HG02588 (cell line): ENCODE measurements around the gene RAD51B.
"Not testable (repeated sequence)": the region's sequence is repeated elsewhere in the genome, so short reads cannot be mapped to it uniquely, and the experiment has no call there.

Experiments used
- ATAC-seq: cut with Tn5 transposase; IDR thresholded peaks from one replicate; pipeline ENCODE4 v1.9.1; 2021; ENCODE audit warnings: mild to moderate bottlenecking, moderate library complexity; ENCODE audit not compliant: unreplicated experiment

RAD51B gene

DNA sequence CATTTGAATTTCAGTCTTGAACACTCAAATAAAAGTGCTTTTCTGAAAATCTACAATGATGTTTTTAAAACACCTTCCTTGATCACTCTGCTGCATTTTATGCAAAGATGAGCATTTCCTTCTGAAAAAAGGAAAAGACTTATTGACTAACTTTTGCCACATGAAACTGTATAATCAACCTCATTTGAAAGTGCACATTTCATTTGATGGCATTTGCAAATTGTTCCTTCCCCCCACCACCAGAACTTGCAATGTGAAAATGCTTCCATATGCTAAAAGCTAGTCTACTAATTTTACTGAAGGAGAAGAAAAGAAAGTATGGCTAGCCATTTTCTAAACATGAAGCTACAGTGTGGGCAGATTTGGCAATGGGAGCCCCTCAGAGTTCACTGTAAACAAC lies 159.2 kb downstream of the RAD51B start:
- no peak for ATAC-seq

DNA sequence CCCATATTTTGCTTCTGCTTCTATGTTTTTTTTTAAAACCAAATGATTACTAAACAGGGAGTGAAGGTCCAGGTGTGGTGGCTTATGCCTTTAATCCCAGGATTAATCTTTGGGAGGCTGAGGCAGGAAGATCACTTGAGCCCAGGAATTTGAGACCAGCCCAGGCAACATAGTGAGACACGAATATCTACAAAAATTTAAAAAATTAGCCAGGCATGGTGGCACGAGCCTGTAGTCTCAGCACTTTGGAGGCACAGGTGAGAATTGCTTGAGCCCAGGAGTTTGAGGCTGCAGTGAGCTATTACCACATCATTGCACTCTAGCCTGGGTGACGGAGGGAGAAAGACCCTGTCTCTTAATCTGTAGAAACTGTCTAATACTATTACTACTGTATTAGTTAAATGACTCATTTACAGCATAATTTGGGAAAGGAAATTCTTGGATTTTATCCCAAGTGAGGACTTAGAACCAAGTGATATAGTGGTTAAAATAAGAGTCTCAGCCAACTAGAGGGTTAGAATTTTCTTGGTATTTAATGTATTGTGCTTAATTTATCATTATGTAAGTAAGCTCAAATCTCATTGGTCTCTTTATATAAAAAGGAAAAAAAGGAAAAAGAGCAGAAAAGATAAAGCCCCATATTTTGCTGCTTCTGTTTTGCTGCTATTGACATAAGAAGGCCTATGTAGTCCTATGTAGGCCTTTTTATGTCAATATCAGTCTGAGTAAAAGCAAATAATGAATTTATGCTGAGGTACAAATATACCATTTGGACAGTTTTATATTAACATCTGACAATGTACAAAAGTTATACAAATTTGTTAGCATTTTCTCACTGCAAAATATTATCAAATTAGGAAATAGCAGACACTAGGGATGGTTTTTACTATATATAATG lies 163.4 kb downstream of the RAD51B start:
- no peak for ATAC-seq

DNA sequence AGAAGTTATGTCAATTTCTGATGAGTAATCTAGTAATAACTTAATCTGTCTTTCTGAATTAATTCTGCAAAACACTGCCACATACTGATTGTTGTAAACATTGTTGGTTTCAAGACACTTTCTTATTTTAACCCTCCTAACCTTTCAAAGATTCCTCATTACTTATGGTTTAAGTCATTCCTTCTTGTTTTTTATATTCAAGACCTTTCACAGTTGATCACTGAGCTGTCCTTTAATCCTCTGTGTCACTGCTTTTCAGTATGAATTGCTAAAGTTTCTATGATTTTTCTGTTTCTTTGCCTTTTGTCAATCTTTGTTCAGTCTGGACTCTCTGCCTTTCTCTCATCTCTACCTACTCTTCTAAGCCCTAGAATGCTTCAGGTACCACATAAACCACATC lies 164.7 kb downstream of the RAD51B start:
- no peak for ATAC-seq

GRCh38 chr14:67986131-67986841 lies 166.7 kb downstream of the RAD51B start:
- ATAC-seq: no peak

GRCh38 chr14:67987606-67988005 lies 168.0 kb downstream of the RAD51B start:
- no peak for ATAC-seq

GRCh38 chr14:67988210-67988609 lies 168.6 kb downstream of the RAD51B start:
- not testable (repeated sequence) for ATAC-seq

- no peak for ATAC-seq
These were observed 171.0 kb downstream of the RAD51B start for GRCh38 chr14:67990576-67990975.

- no peak for ATAC-seq
These were observed 175.0 kb downstream of the RAD51B start for GRCh38 chr14:67994531-67994930.

GRCh38 chr14:67996235-67996634 lies 176.7 kb downstream of the RAD51B start:
- ATAC-seq: no peak

GRCh38 chr14:67998834-67999233 lies 179.3 kb downstream of the RAD51B start:
- ATAC-seq: no peak

- no peak for ATAC-seq
These were observed 179.7 kb downstream of the RAD51B start for GRCh38 chr14:67999290-67999689.

GRCh38 chr14:67999705-68000384 lies 180.3 kb downstream of the RAD51B start:
- no peak for ATAC-seq

DNA sequence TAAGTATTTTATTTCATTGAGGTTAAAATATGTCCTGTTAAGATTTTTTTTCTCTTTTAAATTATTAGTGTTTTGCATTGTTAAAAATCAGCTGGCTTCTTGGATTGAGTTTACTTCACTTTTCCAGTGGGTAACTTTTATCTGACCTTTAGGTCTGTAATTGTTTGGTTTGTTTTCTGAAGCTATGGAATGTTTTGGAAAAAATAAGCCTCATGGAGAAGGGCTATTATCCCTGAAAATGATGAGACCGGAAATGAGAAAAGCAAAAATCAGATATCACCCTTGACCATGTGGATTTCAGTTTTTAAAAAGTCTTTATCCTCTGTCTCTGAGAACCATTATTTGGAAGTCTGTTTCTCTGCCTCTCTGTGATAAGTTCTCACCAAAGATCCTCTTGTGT lies 180.9 kb downstream of the RAD51B start:
- no peak for ATAC-seq

DNA sequence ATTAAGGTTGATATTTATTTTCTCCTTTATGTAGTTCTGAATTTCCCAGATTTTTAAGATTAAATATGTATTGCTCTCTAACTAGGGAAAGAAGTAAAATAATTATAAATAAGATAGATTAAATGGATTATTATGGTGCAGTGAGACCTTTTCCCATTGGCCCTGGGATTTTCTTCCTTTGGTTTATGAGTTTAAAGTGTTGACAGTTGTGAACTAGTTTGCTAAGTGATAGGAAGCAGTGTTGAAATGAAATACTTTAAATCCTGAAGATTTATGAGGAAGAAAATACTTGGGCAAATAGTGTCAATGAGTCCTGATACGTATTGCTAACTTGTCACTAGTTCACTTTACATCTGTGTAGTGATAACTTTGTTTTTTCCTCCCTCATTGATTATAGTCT lies 188.9 kb downstream of the RAD51B start:
- ATAC-seq: no peak

DNA sequence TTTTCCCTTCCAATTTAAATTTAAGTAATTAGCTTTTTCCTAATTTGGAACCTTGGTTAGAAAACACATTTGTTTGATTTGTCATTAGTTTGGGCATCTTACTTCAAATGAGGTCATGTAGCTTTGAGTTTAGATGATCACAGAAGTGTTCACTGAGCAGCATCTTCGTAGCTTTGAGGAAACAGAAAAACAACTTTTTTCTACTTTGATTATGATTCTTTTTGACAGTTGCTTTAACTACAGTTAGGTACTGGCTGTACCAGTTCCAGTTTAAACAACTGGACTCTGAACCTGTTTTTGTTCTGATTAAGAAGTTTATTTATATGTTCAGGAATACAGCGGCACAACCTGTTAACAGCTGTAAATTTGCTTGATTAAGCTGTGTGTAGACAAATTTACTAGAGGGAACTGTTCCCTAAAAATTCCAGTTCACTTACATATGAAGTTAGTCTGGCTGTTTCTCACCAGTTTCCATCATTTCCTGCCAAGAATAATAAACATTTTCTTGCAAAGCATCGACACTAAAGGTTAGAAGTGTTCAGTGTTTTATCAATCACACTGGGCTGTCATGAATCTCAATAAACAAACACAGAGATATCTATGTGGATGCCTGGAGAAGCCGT lies 191.9 kb downstream of the RAD51B start:
- no peak for ATAC-seq

DNA sequence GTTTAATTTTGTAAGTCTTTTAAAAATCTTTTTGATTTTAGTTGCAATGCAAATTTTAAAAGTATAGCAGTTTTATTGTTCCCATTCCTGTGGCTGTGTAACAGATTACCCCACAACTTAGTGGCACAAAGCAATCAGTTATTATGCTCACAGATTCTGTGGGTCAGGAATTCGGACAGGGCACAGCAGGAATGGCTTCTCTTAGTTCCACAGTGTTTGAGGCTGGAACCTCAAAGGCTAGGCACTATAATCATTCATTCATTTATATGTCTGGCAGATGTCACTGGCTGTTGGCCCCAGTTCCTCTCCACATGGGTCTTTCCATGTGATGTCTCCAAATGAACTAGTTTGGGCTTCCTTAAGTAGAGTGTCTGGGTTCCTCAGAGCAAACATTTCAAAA lies 193.3 kb downstream of the RAD51B start:
- no peak for ATAC-seq

DNA sequence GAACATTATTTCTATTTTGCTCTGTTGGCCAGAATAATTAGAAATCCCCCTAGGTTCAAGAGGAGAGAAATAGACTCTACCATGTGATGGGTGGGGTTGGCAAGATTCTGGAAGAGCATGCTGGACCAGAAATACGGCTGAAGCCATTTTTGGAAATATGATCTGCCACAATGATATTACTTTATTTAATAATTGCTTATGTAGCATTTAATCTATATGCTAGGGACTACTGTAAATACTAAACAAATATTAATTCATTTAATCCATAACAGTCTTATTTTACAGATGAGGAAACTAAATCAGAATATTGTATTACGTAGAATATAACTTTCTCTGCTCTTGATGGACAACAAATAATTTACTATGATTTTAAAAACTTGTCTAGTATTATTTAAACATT lies 193.7 kb downstream of the RAD51B start:
- ATAC-seq: no peak

- no peak for ATAC-seq
These were observed 195.2 kb downstream of the RAD51B start for GRCh38 chr14:68014771-68015170.

DNA sequence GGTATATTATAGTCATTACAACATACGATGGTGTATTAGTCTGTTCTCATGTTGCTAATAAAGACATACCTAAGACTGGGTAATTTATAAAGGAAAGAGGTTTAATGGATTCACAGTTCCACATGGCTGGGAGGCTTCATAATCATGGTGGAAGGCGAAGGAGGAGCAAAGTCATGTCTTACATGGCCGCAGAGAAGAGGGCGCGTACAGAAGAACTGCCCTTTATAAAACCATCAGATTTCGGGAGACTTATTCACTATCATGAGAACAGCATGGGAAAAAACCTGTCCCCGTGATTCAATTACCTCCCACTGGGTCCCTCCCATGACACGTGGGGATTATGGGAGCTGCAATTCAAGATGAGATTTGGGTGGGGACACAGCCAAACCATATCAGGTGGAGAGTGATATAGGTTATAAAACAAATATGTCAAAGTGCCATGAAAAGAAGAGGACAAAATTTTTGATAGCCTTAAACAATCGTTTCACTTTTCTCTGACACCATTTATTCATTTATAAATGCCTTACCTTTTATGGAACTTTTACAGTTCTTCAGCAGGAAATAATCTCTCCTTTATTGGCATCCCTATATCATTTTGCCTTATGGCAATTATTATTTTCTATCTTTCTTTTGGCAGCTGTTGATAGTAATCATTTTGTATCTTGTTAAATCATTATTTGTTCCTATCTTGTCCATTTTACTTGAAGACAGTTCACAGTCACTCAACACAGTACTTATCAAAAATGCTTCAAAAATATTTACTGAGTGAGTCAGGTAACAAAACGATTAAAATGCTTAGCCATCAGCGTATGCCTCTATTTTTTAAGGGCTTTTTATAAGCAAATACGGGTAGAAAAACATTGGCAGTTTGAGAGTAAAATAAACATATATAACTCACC lies 196.0 kb downstream of the RAD51B start:
- ATAC-seq: no peak

GRCh38 chr14:68016255-68016914 lies 196.8 kb downstream of the RAD51B start:
- no peak for ATAC-seq
